Activated T-cell treated with anti-CD3 and anti-CD28 coated beads for 24 hours (primary cell): ENCODE results near the gene PPM1L.
A peak's percentile ranks its signal among the peaks of the same experiment; 100 is the strongest.

Experiments used
- DNase-seq: peaks from one replicate; pipeline ENCODE4 v3.0.0-alpha.2; 2020; ENCODE audit warnings: low read depth

Gene PPM1L

GRCh38 chr3:160765211-160765610 lies 9.2 kb downstream of the PPM1L start:
- no peak for DNase-seq

- DNase-seq: no peak
Observed at GRCh38 chr3:160768031-160768430, 12.0 kb downstream of the PPM1L start.

DNA sequence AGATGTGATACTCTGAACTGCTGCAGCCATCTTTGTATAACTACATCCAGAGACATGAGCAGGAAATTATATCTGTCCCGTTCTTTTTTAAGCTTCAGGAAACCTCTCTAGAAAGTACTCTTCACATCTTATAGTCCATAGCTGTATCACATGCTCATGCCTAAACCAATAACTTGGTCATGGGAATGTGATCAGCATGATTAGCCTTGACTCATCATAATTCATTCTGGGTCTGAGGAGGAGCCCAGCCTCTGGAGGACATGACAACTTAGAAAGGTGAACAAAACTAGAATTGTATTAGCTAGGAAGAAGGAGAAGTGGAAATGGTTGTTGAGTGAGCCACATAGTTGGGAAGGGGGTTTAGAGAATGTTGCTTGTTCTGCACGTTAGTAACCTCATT lies 12.9 kb downstream of the PPM1L start:
- DNase-seq: no peak

- DNase-seq: no peak
Observed at GRCh38 chr3:160771811-160772459, 15.9 kb downstream of the PPM1L start.

GRCh38 chr3:160773722-160774121 lies 17.7 kb downstream of the PPM1L start:
- no peak for DNase-seq

DNA sequence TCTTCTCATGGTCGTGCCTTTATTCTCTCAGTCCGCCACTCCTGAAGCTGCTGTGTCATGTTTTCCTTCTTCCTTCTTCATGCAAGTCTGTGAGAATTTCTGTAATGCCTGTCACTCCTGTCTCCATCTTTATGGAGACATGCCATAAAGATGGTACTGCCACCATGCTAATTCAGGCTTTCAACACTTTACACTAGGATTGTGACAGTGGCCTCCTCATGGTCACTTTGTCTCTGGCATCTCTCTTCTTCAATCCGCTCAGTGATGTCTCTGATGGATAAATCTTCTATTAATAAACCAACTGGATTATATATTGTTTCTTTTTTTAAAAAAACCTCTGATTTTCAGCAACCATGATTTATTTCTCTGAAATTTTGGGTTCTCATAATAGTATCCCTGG lies 18.1 kb downstream of the PPM1L start:
- no peak for DNase-seq

DNA sequence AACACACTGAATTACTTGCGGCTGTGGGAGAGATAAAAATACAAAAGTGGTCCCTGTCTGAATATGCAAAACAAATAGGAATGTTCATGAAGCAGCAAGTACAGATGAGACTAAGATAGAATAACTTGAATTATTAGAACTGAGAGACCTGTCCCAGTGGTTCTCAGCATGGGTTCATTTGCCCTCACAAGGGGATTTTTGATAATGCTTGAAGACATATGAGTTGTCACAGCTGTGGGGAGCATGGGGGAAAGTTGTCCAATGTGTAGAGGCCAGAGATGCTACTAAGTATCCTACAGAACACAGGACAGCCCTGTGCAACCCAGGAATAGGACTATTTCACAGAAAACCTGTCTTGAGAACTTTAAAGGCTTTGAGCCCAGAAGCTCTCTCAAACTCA lies 22.4 kb downstream of the PPM1L start:
- DNase-seq: no peak

GRCh38 chr3:160779040-160779439 lies 23.0 kb downstream of the PPM1L start:
- no peak for DNase-seq

DNA sequence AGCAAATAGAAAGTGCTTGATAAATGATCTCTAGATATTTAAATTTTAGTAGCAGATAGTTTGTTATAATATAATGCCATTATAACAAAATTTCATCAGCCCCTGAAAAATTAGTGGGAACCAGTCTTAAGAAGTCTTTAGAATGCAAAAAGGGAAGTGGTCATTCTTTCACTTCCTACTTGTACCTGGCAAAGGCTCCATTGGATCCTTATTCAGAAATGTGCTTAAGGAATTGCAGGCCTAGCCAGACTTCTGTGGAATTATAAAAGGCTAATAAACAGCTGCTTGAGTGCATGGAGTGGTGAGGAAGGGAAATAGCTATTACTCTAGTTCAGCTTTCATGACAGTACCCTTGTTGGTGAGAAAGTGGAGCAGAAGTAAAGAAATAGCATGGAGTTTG lies 24.2 kb downstream of the PPM1L start:
- DNase-seq: no peak

DNA sequence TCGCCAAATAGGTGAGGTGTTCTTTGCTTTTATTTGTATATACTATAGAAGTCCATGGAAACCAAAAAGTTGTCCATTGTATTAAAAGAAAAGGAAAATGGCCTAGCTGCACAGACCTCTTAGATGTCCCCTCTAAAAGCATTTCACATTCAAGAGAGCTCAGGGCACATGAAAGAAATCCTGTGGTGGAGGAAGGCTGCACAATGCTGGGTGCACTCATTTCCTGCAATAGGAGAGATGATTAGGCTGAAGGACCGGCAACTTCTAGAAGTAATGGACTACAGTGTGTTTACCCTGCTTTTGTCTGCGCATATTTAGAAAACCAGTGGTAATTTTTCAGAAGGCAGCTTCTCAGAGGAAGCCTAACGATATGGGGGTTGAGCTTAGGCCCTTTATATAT lies 25.4 kb downstream of the PPM1L start:
- DNase-seq: no peak

DNA sequence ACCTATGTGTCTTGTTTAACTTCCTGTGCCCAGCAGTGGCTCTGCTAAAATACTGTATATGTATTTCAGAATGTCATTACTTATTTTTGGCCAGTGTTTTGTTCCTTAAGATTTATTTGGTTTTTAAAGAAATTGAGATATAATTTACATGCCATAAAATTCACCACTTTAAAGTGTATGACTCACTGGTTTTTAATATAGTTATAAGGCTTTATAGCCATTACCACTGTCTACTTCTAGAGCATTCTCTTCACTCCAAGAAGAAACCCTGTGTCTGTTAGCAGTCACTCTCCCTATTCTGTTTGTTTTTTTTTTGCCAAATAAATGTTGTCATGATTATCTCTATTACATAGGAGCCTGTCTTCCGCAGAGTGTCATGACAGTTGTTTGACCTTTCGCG lies 25.8 kb downstream of the PPM1L start:
- no peak for DNase-seq

- no peak for DNase-seq
Observed at GRCh38 chr3:160784853-160785252, 28.8 kb downstream of the PPM1L start.

DNA sequence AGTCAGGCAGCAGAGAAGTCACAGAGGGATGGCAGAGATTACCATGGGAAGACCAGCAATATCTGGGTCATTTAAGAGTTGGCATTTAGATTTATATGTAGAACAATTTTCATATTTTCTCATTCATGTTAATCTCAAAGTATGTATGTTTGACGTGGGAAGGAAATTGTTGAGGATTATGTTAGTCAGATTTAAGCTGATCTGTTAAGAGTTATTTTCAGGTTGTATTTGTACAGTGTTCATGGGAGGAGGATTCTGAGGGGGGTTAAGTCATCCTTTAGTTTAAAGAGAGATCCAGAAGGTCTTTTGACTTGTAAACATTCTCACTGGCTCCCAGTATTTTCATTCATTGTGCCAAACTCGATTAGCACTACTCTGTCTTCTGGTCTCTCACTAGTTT lies 34.7 kb downstream of the PPM1L start:
- DNase-seq: no peak

DNA sequence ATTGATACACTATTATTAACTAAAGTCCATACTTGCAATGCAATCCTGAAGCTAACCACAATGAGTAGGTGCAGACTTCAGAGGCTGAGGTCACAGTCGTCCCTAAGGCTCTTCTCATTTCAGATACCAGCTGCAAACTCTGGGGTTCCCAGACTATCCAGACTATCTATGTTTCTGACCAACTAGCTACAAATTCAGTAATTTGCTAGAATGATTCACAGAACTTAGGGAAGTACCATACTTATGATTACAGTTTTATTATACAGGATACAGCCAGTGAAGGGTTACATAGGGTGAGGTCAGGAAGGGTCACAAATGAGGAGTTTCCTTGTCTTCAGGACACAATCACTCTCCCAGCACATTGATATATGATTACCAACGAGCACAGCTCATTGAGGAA lies 36.5 kb downstream of the PPM1L start:
- DNase-seq: no peak

GRCh38 chr3:160793722-160794252 lies 37.8 kb downstream of the PPM1L start:
- no peak for DNase-seq

DNA sequence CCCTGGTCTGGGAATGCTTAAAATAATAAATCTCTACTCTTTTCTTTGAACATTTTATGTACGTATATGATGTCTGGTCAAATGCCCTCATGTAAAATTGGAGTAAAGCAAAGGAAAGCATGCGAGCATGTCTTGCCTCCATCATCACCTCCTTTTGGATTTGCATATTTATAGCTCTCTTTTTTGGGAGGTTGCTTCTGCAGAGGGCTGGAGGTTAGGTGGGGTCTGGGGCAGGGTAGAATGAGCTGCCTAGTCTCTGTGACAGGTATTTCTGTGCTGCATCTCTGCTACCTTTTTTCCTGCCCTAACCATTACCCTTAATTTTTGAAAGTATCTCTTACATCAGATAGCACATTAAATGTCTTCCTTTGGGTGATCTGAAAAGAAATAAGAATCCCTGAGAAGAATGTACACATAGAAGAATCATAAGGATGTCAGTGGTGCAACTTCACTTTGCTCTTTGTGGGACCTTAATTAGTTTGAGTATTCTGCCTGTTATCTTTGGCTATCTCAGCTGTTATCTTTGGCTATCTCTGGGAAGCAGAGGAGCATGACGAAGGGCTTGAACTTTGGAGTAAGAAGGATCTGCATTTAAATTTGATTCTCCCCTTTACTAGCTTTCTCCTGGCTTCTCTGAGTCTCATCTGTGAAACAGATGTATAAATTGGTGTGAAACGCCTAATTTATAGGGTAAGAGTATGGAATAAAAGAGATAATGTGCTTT lies 40.2 kb downstream of the PPM1L start:
- no peak for DNase-seq

DNA sequence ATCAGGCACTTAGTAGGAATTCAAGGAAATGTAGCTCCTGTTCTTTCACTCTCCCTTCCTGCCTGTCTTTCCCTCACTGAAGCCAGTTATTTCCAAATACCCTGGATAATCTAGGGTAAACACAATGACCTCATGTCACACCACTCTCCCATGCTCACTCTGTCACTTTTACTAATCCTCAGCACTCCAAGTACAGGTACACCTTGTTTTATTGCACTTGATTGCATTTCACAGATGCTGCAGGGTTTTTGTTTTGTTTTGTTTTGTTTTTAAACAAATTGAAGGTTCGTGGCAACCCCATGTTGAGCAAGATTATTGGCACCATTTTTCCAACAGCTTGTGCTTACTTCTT lies 40.8 kb downstream of the PPM1L start:
- no peak for DNase-seq

DNA sequence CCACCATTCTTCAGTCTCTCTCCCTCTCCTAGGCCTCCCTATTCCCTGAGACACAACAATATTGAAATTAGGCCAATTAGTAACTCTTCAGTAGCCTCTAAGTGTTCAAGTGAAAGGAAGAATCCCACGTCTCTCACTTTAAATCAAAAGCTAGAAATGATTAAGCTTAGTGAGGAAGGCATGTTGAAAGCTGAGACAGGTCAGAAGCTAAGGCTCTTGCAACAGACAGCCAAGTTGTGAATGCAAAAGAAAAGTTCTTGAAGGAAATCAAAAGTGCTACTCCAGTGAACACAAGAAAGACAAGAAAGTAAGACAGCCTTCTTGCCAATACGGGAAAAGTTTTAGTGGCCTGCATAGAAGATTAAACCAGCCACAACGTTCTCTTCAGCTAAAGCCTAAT lies 41.3 kb downstream of the PPM1L start:
- no peak for DNase-seq

- DNase-seq: peak; percentile 4
Observed at GRCh38 chr3:160801386-160802118, 45.5 kb downstream of the PPM1L start.

- no peak for DNase-seq
Observed at GRCh38 chr3:160804762-160805161, 48.7 kb downstream of the PPM1L start.

DNA sequence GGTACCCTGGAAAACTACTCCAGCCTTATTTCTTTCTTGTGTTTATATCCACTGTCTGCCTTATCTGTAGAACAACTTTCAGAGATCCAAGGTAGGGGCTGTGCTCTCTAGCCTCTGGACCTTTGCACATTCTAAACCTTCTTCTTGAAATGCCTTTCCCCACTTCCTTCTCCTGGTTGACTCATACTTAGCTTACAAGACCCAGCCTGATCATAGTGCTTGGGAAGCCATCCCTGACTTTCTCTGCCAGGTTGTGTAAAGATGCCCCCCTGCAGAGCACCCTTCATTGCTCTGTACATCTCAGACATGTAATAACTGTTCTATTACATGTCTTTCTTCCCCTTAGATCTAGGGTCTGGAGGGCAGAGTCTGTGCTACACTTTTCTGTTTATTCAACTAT lies 50.1 kb downstream of the PPM1L start:
- DNase-seq: no peak

GRCh38 chr3:160806686-160807085 lies 50.7 kb downstream of the PPM1L start:
- no peak for DNase-seq

DNA sequence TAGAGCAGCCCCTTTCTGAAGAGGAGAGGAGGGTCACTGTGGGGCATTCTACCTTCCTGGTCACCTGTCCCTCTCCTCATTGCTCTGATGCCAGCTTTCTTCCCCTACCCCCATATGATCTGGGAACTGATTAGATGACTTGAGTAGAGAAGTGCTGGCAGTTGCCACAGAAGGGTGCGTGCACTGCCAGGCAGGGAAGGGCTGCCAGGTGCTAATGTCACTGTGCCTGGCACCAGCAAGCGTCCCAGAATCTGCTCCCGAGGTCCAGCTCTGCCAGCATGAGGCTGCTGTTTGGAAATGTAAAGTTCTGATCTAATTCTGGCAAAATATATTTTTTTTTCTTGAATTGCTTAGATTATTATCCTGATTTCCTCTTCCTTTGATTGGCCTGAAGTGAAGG lies 52.8 kb downstream of the PPM1L start:
- no peak for DNase-seq
